Inferior parietal cortex (tissue), 1 donor: ENCODE measurements around the gene NAV1.

Source experiments
- DNase-seq: peaks from one replicate; pipeline ENCODE4 v3.0.0-alpha.2; 2016; ENCODE audit errors: extremely low spot score

The NAV1 gene

GRCh38 chr1:201585901-201586300 is 47.0 kb downstream of the NAV1 start:
- no peak for DNase-seq

- no peak for DNase-seq
Measured at GRCh38 chr1:201586806-201587205, 47.9 kb downstream of the NAV1 start.

GRCh38 chr1:201587729-201588128 is 48.8 kb downstream of the NAV1 start:
- DNase-seq: no peak
